Measurements from ENCODE around the gene TTC3. TPM values are rescaled to one million over a fixed set of nuclear protein-coding genes. Genes with fewer than 3 reads are reported as not detected.

Gene TTC3
- total RNA-seq, 1 experiment from 2014 or later = 71.5 TPM

- intact Hi-C loops (cut with micrococcal nuclease) = no loop called here
- Histone ChIP-seq H3K9me2 (ENCODE audit: insufficient read depth) (no peaks in the 10 kb centered on the region), H3K79me2 (ENCODE audit: insufficient read depth, low read length) (peaks cover 17% of the 10 kb centered on the region), H3K4me2 (ENCODE audit: low read length) (no peak overlapping the region), H4K20me1 (ENCODE audit: insufficient read depth) (no peaks in the 10 kb centered on the region), H3K4me3 (replicated peaks in 1 of 2; ENCODE audit: low read depth in 1 of 2, low read length in 2 of 2) (no peak overlapping the region), H3K27me3 (ENCODE audit: insufficient read depth, low read length) (no peaks in the 10 kb centered on the region), H3K27ac (ENCODE audit: low read depth, low read length) (no peak overlapping the region), H3K4me1 (ENCODE audit: control insufficient read depth in 1 of 2, insufficient read depth in 2 of 2, low read length in 2 of 2) (no peaks in the 10 kb centered on the region), H2AFZ (ENCODE audit: low read depth, low read length, poor library complexity, severe bottlenecking) (no peak overlapping the region), H3K9ac (ENCODE audit: low read length) (no peak overlapping the region), H3K36me3 (ENCODE audit: control insufficient read depth in 1 of 2, insufficient read depth in 2 of 2, low read length in 2 of 2) (no peaks in the 10 kb centered on the region; a peak in 2 of 4 replicates), H3K9me3 (ENCODE audit: control insufficient read depth in 1 of 2, insufficient read depth in 1 of 2, low read depth in 1 of 2, low read length in 2 of 2) (no peaks in the 10 kb centered on the region)
- ChIA-PET CTCF (no interaction called here), POLR2A (no interaction called here), RAD21 (ENCODE audit: low non-redundant PET in 1 of 2, low total read pairs in 2 of 2, uncharacterized antibody in 2 of 2, unreplicated experiment in 2 of 2) (no interaction called here)
- BruUV-seq (replicated peaks) = no TSS peak
- no peak for DNase-seq (ENCODE audit: low read depth, low spot score)
- no peak for ATAC-seq
- TF ChIP-seq SP1 (IDR thresholded peaks at IDR 0.05; ENCODE audit: low read depth) (no peak), YY1 (IDR thresholded peaks at IDR 0.05; ENCODE audit: extremely low read depth, insufficient replicate concordance, low read depth, low read length) (no peak), ELF1 (IDR thresholded peaks at IDR 0.05; ENCODE audit: borderline replicate concordance, low read depth) (no peak), ZBTB33 (IDR thresholded peaks at IDR 0.05; ENCODE audit: extremely low read depth, insufficient replicate concordance, low read length) (no peak), SIN3A (IDR thresholded peaks at IDR 0.05; ENCODE audit: low read depth) (no peak), CEBPB (IDR thresholded peaks at IDR 0.05; ENCODE audit: low read depth) (no peak), CBX3 (IDR thresholded peaks at IDR 0.05; ENCODE audit: low read depth) (no peak), POLR2A (IDR thresholded peaks at IDR 0.05; ENCODE audit: borderline replicate concordance, extremely low read depth, insufficient read depth, insufficient read length) (no peak), ZNF274 (IDR thresholded peaks at IDR 0.05; ENCODE audit: low read depth, low read length) (no peak), RAD21 (IDR thresholded peaks at IDR 0.05; ENCODE audit: low read depth) (no peak)
- TF ChIP-seq, protein P1, sequence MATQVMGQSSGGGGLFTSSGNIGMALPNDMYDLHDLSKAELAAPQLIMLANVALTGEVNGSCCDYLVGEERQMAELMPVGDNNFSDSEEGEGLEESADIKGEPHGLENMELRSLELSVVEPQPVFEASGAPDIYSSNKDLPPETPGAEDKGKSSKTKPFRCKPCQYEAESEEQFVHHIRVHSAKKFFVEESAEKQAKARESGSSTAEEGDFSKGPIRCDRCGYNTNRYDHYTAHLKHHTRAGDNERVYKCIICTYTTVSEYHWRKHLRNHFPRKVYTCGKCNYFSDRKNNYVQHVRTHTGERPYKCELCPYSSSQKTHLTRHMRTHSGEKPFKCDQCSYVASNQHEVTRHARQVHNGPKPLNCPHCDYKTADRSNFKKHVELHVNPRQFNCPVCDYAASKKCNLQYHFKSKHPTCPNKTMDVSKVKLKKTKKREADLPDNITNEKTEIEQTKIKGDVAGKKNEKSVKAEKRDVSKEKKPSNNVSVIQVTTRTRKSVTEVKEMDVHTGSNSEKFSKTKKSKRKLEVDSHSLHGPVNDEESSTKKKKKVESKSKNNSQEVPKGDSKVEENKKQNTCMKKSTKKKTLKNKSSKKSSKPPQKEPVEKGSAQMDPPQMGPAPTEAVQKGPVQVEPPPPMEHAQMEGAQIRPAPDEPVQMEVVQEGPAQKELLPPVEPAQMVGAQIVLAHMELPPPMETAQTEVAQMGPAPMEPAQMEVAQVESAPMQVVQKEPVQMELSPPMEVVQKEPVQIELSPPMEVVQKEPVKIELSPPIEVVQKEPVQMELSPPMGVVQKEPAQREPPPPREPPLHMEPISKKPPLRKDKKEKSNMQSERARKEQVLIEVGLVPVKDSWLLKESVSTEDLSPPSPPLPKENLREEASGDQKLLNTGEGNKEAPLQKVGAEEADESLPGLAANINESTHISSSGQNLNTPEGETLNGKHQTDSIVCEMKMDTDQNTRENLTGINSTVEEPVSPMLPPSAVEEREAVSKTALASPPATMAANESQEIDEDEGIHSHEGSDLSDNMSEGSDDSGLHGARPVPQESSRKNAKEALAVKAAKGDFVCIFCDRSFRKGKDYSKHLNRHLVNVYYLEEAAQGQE (IDR thresholded peaks at IDR 0.05; ENCODE audit: low read depth) = no peak
Observed at GRCh38 chr21:37237764-37238163, 164.7 kb downstream of the TTC3 start.

All from HCT116 (cell line).